ENCODE results near the gene PPP1R3F.

DNA sequence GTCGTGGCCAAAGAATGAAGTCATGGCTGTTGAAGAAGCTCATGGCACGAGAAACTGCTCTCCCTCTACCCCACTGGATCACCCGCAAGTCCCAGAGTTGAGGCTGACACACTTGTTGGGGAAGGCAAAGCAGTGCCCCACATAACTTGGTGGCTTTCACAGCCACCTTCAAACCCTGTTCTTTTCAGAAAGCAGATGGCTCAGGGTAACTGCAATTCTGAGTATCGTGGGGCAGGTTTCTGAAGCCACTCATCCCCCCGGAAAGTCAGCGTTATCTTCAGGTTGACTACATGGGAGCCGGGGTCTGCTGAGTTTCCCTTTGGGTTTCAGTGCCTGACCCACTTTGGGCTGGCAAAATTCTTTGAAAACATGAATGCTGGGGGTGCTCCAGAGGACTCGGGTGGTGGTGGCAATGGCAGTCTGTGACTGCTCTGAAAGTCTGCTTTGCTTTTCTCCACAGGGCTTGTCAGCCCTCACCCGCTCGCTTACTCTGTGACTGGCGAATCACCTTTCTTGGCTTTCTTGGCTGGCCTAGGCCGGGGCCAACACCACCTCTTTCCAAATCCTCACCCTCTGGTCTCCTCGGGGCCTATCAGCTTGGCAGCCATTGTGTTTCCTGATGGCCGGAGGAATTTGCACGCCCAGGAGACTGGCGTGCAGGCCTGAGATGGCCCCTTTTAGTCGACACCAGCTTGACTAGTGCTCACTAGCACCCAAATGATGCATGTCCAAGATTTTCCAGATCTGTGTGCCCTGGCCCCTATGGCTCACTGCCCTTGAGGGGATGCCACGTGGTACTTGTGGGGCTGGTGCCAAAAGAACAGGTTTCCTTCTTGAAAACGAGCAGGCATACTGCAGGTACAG, 7.3 kb downstream of the PPP1R3F start:
- TF ChIP-seq, protein P1, sequence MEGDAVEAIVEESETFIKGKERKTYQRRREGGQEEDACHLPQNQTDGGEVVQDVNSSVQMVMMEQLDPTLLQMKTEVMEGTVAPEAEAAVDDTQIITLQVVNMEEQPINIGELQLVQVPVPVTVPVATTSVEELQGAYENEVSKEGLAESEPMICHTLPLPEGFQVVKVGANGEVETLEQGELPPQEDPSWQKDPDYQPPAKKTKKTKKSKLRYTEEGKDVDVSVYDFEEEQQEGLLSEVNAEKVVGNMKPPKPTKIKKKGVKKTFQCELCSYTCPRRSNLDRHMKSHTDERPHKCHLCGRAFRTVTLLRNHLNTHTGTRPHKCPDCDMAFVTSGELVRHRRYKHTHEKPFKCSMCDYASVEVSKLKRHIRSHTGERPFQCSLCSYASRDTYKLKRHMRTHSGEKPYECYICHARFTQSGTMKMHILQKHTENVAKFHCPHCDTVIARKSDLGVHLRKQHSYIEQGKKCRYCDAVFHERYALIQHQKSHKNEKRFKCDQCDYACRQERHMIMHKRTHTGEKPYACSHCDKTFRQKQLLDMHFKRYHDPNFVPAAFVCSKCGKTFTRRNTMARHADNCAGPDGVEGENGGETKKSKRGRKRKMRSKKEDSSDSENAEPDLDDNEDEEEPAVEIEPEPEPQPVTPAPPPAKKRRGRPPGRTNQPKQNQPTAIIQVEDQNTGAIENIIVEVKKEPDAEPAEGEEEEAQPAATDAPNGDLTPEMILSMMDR (IDR thresholded peaks at IDR 0.05), result no peak
- no peak for TF ChIP-seq ZFX (IDR thresholded peaks at IDR 0.05; ENCODE audit: borderline replicate concordance)

All from 22Rv1 (cell line).